SKM-1 treated with dmso at 0.1 percent for 144 hours (cell line): Measurements from ENCODE around the gene CDH4.

Experiments
- DNase-seq: peaks from one replicate; lab custom pipeline; 2025; ENCODE audit not compliant: unreplicated experiment; lab: John Stamatoyannopoulos, UW

The CDH4 gene

GRCh38 chr20:61662226-61662967 is 410.3 kb downstream of the CDH4 start:
- no peak for DNase-seq

DNA sequence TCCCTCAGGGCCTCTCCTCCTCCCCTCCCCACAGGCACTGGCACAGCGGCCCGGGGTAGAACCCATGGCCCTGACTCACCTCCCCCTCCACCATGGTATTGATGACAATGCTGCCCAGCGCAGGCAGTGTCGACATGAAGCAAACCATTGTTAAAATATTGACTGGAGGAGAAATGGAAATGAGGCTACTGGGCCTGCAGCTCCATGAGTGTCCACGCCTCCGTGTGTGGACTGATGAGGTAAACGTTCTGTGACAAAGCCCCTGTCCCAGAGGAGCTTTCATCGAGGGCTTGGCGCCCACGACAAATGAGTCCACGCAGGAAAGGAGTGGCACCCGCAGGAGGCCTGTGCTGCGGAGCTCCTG is 410.9 kb downstream of the CDH4 start:
- no peak for DNase-seq

DNA sequence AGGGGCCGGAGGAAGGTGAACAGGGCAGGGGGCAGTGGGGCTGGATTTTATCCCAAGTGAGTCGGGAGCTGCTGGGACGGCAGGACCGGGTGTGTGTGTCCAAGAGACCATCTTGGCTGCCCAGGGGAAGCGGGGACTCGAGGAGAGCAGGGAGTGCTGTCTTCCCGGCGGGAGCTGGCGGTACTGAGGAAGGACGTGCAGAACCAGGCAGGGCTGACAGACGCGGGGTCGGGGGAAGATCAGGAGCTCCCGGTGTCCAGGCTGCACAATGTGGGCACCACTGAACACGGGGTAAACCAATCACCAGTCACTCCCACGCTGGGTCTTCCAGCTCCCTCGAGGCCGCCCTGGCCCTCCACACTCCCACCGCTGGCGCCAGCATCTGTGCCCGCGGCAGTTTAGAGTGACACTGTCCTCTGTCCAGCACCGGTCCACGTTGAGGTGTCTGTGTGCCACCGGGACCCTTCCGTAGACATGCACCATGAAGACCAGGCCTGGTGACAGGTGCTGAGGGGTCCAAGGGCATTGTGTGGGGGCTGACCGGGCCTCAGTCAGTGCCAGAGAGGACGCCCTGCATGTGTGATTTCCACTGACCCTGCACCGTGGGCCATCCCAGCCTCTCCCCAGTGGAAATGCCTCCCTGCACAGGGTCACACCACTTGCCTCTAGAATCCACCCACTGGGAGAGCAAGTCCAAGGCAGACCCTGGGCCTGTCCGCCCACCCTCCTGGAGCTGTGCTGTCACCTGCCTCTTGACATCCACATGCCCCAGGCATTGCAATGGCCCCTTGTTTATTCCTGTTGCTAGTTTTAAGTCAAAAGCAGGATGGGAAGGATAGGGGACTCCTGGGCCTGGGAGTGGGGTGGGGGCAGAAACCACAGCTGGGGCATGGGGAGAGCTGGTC is 411.7 kb downstream of the CDH4 start:
- DNase-seq: no peak

DNA sequence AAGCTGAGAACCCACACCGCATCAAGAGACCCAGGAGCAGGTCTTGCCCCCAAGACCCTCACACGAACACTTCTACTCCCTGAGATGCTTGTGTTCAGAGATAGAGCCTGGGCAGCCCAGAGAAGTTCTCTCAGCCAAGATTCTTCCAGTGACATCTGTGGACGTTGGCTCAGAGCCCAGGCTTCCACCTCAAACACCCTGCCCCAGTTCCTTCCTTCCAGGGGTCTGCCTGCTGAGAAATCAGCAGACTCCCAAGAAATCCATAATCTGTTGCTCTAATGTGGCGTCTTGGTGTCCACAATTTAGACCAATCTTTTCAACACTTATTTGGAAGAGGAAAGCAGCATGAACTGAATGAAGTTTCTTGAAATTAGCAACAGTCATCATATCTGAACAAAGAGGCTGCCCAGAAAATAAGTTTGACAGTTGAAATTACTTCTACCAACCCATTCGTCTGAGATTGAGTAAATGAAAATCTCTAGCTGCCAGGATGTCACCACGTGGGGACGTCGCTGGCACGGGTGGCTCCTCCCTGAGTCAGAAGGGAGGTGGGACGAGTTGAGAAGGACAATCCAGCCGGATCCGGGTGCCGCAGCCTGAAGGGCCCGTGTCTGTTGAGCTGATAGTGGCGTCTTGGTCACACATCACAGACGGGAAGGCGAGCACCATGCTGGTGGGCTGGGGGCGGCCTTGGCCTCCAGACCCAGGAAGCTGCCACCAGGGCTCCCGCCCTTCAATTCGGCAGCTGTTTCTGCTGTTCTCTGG is 412.7 kb downstream of the CDH4 start:
- no peak for DNase-seq

DNA sequence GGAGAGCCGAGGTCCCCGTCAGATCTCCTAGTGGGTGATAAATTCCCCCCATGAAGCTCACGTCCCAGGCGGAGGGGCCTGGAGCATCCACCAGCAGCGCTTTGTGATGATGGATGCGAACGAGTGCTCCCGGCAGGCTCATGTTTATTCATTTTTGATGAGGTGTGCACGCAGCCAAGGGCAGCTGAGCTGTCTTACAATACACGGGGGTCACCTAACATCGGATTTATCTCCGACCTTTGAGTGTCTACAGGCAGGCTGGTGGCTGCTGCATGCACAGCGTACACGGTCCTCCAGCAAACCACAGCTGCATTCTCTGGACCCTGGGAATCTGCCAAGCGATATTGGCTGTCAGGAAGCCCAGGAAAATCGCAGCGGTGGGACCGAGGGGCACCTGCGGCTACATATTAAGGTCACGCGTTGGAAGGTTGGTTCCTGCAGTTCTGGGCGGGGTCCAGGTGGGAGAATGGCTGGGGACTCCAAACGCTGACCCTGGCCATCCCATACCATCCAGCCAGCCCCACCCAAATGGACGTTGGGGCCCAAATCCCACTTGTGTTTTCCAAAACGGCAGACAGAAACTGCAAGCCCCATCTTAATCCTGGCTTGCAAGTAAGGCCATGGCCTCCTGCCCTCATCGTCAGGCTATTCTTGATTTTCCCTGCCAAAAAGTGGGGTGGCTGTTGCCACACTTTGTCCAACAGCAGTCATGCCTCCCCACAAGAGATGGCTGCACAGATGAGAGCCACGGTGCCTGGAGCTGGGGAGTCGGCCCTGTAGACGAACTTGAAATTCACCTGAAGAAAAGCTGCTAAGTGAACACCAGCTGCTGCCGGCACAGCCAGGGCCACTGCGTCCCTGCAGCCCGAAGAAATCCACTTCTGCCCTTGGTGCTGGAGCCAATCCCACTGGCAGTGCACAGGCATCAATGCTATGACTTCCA is 413.7 kb downstream of the CDH4 start:
- DNase-seq: no peak

DNA sequence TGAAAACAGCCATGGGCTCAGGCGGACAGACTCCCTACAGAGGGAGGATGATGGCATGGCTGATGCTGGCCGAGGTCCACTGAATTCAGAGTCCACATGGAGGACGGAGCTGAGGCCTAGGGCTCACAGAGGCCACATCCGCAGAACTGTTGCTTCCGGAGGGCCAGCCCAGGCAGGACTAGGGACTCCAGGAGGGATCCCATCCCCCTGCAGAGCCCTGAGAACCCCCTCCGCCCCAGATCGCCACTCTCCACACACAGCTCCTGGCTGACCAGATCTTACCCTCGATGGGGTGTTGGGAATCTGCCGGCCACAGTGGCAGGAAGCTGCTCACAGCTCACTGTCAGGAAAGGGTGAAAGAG is 414.4 kb downstream of the CDH4 start:
- DNase-seq: no peak

DNA sequence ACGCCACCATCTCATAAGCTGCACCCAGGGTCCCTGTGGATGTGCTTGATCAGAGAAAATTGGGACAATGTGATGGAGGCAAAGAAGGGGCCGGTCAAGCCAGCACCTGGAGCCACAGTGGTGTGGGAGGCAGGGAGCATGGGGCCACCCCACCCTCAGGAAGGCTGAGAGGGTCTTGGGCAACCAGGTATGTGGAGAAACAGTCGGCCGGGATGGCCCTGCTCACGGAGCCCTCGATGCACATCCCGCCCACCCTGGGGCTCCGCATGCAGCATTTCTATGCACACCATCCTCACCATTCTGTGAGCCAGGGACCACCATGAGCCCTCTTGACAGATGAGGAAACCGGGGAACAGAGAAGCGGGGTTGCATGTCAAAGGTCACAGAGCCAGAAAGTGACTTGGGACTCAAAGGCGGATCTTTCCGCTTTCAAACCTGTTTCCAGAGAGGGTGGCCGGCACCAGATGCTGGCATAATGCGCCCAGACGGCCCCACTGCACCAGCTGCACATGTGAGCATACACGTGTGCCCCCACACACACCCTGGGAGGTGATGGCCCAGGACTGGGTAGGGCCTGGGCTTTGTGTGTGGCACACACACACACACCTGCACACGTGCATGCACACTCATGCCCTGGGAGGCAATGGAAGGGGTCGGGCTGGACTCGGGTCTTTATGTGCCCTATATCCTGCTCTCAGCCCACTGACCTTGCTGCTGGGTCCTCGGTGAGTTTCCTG is 415.2 kb downstream of the CDH4 start:
- no peak for DNase-seq

DNA sequence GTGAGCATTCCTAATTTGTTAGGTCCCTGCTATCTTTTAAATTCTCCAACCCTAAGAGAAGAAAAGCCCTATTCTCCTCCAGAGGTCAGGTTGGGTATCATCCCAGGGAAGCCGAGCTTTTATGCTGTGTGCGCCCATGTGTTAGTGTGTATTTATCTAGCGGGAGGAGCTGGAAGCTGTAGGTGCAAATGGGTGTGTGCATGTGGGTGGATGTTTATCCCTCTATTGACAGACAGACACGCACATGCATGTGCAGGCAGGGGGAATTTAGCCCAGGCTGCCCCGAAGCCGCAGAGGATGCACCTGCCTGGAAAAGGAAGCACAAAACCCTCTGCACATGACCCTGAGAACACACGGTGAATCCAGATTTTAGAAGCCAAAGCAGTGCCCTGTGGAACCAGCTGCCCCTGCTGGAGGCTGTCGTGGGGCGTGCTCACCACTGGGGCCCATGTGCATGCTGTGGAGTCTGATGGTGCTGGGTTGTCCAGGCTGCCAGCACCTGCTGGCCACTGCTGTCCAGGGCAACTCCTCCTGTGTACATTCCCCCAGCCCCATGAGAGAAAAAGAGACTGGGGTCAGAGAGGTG is 416.1 kb downstream of the CDH4 start:
- DNase-seq: no peak

GRCh38 chr20:61668771-61669503 is 416.9 kb downstream of the CDH4 start:
- DNase-seq: no peak

DNA sequence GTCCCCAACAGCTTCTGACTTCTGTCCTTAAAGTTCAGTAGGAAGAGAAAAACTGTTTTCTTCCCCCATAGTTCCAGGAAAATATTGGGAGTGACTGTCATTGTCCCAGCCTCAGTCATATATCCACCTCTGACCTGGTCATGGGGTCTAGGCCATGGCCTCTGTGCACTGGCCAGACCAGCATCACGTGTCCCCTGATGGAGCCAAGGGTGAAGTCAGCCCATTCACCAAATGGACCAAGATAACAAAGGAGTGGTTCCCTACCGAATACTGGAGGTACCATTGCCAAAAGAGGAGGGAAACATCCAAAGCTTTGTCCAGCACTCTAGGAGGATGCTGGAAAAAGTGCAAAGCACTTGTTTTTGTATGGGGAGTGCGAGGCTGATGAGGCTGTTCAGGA is 418.2 kb downstream of the CDH4 start:
- no peak for DNase-seq

GRCh38 chr20:61671559-61671958 is 419.5 kb downstream of the CDH4 start:
- no peak for DNase-seq

GRCh38 chr20:61673152-61673847 is 421.2 kb downstream of the CDH4 start:
- DNase-seq: no peak

DNA sequence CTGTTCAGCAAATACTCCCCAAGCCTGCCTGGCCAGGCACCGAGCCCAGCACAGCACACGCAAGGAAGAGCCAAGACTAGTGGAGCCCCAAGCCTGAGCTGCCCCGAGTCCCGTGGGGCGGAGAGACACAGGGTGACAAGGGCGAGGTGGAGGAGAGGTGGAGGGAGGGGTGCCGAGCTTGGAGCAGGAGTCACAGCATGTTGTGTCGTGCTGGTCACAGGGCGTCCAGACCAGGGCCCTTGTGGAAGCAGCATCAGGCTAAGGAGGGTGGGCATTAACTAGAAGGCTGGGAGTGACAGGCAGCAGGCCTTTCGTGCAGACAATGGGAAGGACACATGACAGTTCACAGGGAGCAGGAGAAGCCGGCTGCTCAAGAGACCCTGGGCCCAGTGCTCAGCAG is 422.1 kb downstream of the CDH4 start:
- no peak for DNase-seq

DNA sequence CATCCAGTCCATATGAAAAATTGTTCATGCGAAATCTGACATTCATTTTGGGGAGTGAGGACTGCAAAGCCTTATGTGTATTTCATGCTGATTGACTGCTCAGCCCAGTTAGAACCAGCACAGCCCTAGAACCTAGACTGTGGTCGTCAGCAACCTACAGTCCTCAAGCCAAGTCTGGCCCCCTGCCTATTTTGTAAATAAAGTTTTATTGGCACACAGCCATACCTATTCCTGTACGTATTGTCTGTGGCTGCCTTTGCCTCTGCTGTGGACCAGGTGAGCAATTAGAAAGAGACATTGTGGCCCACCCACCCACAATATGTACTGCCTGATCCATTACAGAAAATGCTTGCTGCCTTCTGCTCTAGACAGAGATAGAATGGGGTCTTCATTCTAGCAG is 422.6 kb downstream of the CDH4 start:
- no peak for DNase-seq

DNA sequence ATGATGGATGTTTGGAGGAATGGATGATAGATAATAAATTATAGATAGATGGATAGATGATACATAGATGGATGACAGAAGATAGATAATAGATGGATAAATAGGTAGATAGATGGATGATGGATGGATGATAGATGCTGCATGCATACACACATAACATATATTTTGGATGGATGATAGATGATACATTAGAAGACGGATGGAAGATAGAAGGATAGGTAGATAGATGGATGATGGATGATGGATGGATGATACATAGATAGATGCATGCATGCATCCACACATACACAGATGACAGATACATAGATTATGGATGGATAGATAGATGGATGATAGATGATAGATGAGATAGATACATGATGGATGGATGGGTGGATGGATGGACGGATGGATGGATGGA is 425.9 kb downstream of the CDH4 start:
- no peak for DNase-seq

DNA sequence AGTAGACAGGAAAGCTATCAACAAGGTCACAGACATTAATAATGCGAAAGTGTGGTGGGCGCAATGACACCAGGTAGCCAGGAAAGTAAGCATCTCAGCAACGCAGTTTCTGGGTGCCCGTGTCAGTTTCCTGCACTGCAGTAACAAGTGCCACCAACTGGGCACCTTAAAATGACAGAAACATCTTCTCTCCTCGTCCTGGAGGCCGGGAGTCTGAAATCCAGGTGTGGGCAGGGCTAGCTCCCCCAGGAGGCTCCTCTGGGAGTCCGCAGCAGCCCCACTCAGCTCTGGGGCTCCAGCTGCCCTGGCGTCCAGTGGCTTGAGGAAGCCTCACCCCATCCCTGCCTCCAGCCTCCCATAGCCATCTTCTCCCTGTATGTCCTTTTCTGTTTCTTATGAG is 426.4 kb downstream of the CDH4 start:
- no peak for DNase-seq

DNA sequence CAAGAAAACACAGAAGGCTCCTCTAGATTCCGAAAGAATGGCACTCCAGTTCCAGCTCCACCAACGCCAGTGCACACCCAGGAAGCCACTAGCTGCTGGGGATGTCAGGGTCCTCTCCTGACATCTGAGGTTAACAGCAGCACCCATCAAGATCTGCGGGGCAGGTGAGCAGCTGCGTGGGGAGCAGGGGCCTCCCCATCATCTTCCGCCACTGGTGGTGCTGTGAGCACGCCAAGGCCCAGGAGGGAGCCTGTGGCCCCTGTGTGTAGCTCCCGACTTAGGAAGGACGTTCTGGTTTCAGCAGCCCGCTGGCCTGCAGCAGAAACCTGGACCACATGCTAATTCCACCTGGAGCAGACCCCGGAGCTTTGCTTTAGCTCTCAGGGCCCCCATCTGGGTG is 427.4 kb downstream of the CDH4 start:
- DNase-seq: no peak

- DNase-seq: no peak
Observed at GRCh38 chr20:61680096-61680495, 428.0 kb downstream of the CDH4 start.
